Naive B cell (primary cell): ENCODE results near the gene ZNF440. TPM values are rescaled to one million over a fixed set of nuclear protein-coding genes. Genes with fewer than 3 reads are reported as not detected.
"Not testable (repeated sequence)": the region's sequence is repeated elsewhere in the genome, so short reads cannot be mapped to it uniquely, and the experiment has no call there.

Experiments used
- ATAC-seq, 2 donors: fragments of 150-1000 bp; cut with Tn5 transposase; 2 replicates each; pipeline ENCODE4 v1.10.0; 2021; ENCODE audit warnings: low read depth in 2 of 2, mild to moderate bottlenecking in 2 of 2, moderate library complexity in 2 of 2
- DNase-seq: peaks from one replicate; pipeline ENCODE4 v3.0.0; 2022
- H3K27ac Mint-ChIP-seq, 6 donors: one replicate each; pipeline ENCODE4 v1.8.0; 2020 to 2022; ENCODE audit warnings: mild to moderate bottlenecking in 6 of 6, mixed read lengths in 6 of 6, moderate library complexity in 5 of 6, inconsistent platforms in 2 of 6
- H3K27me3 Mint-ChIP-seq, 3 donors: one replicate each; pipeline ENCODE4 v1.8.0; 2021 to 2022; ENCODE audit warnings: mixed read lengths in 3 of 3, mild to moderate bottlenecking in 1 of 3
- H3K36me3 Mint-ChIP-seq, 2 donors: one replicate each; pipeline ENCODE4 v1.8.0; 2020 to 2022; ENCODE audit warnings: mixed read lengths in 2 of 2, inconsistent platforms in 1 of 2, mild to moderate bottlenecking in 1 of 2
- H3K4me1 Mint-ChIP-seq, 3 donors: one replicate each; pipeline ENCODE4 v1.8.0; 2020 to 2022; ENCODE audit warnings: mixed read lengths in 3 of 3, inconsistent platforms in 1 of 3, mild to moderate bottlenecking in 1 of 3, moderate library complexity in 1 of 3
- H3K4me3 Mint-ChIP-seq, 8 donors: one replicate each; pipeline ENCODE4 v1.8.0; 2020 to 2022; ENCODE audit warnings: mild to moderate bottlenecking in 8 of 8, mixed read lengths in 8 of 8, moderate library complexity in 8 of 8, inconsistent platforms in 2 of 8
- H3K9me3 Mint-ChIP-seq, 7 donors: one replicate each; pipeline ENCODE4 v1.8.0; 2020 to 2022; ENCODE audit warnings: mixed read lengths in 7 of 7, mild to moderate bottlenecking in 5 of 7, inconsistent platforms in 2 of 7, moderate library complexity in 1 of 7
- polyA plus RNA-seq, 6 donors: library from polyadenylated mRNA; unstranded; fragments of 300-500 nt; fragmentation: Illumina TruSeq; gene quantifications; one replicate each; pipeline ENCODE4 v1.2.3, GENCODE V29; 2021; ENCODE audit warnings: low read depth in 6 of 6

Gene ZNF440
- 1 to 10 TPM; 1.5 to 7.4 (median 3.2) TPM for polyA plus RNA-seq

- peak within 1 kb of the TSS in 5 of 6 donors; percentile 83 to 96 (median 93) for H3K27ac Mint-ChIP-seq
- H3K4me3 Mint-ChIP-seq, result peak within 1 kb of the TSS; percentile 90 to 97 (median 95)
- ATAC-seq (peak; percentile 93 to 97), DNase-seq (peak; percentile 82)
- peaks cover 0 to under 1% (median 0%) of the 10 kb centered on the region in 7 donors for H3K9me3 Mint-ChIP-seq
- H3K4me1 Mint-ChIP-seq, result peaks cover 20 to 28% (median 25%) of the 10 kb centered on the region in 3 donors
- H3K36me3 Mint-ChIP-seq, result no peaks in the 10 kb centered on the region
- no peaks in the 10 kb centered on the region for H3K27me3 Mint-ChIP-seq
These were observed at the start of gene ZNF440 for GRCh38 chr19:11814029-11814699. ZNF440 (plus strand) TSS chr19:11814273; CDS start chr19:11814448, 175 bp downstream.

- DNase-seq (peak; percentile 80), ATAC-seq (peak; percentile 89 to 92)
- H3K27me3 Mint-ChIP-seq, result no peaks in the 10 kb centered on the region
- H3K9me3 Mint-ChIP-seq, result peaks cover 10 to 60% (median 32%) of the 10 kb centered on the region in 7 donors
- peaks cover 17 to 36% (median 31%) of the 10 kb centered on the region in 3 donors for H3K4me1 Mint-ChIP-seq
- peaks cover 28 to 34% of the 10 kb centered on the region in 2 donors for H3K36me3 Mint-ChIP-seq
- H3K4me3 Mint-ChIP-seq, result peak within 1 kb of the TSS; percentile 97 to 99 (median 98)
- H3K27ac Mint-ChIP-seq, result peak within 1 kb of the TSS; percentile 87 to 97 (median 95)
These were observed 47.2 kb upstream of the ZNF440 start, which contains the start of gene ZNF441 for GRCh38 chr19:11766597-11767591. ZNF441 (plus strand) TSS chr19:11767000; CDS start chr19:11767194, 194 bp downstream.

DNA sequence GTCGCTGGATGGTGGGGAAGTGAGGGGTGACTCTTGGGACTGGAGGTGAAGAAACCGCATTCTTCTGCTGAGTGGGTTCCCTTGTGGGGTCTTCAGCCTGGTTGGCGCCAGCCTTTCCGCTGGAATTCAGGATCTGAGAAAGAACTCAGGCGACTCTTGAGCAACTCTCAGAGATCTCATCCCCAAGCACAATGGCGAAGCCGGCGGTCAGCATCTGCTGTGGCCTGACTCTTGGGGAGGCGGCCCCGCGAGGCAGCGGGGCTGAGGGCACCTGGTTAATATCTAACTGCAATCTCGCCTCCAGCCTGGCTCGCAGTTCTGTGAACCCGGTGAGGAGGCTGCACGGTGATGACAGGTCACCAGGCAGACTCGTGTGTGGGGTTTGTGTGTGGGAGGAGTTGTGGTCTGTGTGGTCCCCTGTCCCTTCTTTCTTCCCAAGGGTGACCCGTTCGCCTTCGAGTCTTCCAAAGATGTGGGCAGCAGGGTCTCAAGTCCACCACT lies 46.4 kb upstream of the ZNF440 start:
- ATAC-seq (peak in 1 of 2 donors; percentile 12), DNase-seq (peak; percentile 6)
- Mint-ChIP-seq H3K36me3 (peaks cover 27 to 41% of the 10 kb centered on the region in 2 donors), H3K27me3 (no peaks in the 10 kb centered on the region), H3K4me1 (peaks cover 17 to 40% (median 35%) of the 10 kb centered on the region in 3 donors), H3K27ac (peak overlapping the region; percentile 64 to 97 (median 88)), H3K9me3 (peaks cover 16 to 57% (median 40%) of the 10 kb centered on the region in 7 donors), H3K4me3 (peak overlapping the region; percentile 97 to 99 (median 98))

DNA sequence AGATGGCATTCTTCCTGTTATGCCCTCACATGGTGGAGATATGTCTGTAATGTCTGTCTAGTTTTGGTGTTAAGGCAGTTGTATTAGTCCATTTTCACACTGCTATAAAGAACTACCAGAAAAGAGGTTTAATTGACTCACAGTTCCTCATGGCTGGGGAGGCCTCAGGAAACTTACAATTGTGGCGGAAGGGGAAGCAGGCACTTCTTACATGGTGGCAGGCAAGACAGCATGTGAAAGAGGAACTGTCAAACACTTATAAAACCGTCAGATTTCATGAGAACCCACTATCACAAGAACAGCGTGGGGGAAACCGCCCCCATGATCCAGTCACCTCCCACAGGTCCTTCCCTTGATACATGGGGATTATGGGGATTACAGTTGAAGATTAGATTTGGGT lies 44.1 kb upstream of the ZNF440 start:
- Mint-ChIP-seq H3K4me3 (peak overlapping the region in 2 of 8 donors; percentile 49 to 79), H3K27ac (peak overlapping the region in 3 of 6 donors; percentile 18 to 82 (median 48)), H3K36me3 (peaks cover 36 to 46% of the 10 kb centered on the region in 2 donors), H3K27me3 (no peaks in the 10 kb centered on the region), H3K4me1 (peaks cover 17 to 40% (median 35%) of the 10 kb centered on the region in 3 donors), H3K9me3 (peaks cover 10 to 62% (median 47%) of the 10 kb centered on the region in 7 donors)
- ATAC-seq (no peak), DNase-seq (no peak)

- H3K27ac Mint-ChIP-seq, DNase-seq, ATAC-seq, H3K27me3 Mint-ChIP-seq: not testable (repeated sequence)
- peaks cover 44 to 46% of the 10 kb centered on the region in 2 donors for H3K36me3 Mint-ChIP-seq
- H3K4me3 Mint-ChIP-seq, result peak overlapping the region in 1 of 8 donors; percentile 7
- H3K4me1 Mint-ChIP-seq, result peaks cover 17 to 33% (median 33%) of the 10 kb centered on the region in 3 donors
- peaks cover 9 to 74% (median 57%) of the 10 kb centered on the region in 7 donors for H3K9me3 Mint-ChIP-seq
These were observed 42.6 kb upstream of the ZNF440 start for GRCh38 chr19:11771520-11771919.

GRCh38 chr19:11776669-11777068 lies 37.4 kb upstream of the ZNF440 start:
- not testable (repeated sequence) for H3K4me3 Mint-ChIP-seq, H3K27me3 Mint-ChIP-seq, ATAC-seq, DNase-seq, H3K4me1 Mint-ChIP-seq, H3K27ac Mint-ChIP-seq
- Mint-ChIP-seq H3K36me3 (peaks cover 52 to 57% of the 10 kb centered on the region in 2 donors), H3K9me3 (peaks cover 5 to 94% (median 72%) of the 10 kb centered on the region in 7 donors)

DNA sequence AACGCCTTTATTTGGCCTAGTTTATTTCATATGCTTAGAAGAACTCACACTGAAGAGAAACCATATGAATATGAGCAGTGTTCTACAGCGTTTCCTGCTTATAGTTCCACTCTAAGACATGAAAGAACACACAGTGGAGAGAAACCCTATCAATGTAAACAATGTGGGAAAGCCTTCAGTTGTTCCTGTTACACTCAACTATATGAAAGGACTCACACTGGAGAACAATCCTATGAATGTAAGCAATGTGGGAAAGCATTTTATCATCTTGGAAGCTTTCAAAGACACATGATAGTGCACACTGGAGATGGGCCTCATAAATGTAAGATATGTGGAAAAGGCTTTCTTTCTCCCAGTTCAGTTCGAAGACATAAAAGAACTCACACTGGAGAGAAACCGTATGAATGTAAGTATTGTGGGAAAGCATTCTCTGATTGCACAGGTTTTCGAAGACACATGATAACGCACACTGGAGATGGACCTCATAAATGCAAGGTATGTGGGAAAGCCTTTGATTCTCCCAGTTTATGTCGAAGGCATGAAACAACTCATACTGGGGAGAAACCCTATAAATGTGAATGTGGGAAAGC lies 33.5 kb upstream of the ZNF440 start:
- no peak for DNase-seq
- no peak overlapping the region for H3K27ac Mint-ChIP-seq
- no peaks in the 10 kb centered on the region for H3K27me3 Mint-ChIP-seq
- no peak for ATAC-seq
- H3K9me3 Mint-ChIP-seq, result peaks cover 4 to 89% (median 74%) of the 10 kb centered on the region in 7 donors
- H3K36me3 Mint-ChIP-seq, result peaks cover 41 to 52% of the 10 kb centered on the region in 2 donors
- no peaks in the 10 kb centered on the region for H3K4me1 Mint-ChIP-seq
- peak overlapping the region in 1 of 8 donors; percentile 40 for H3K4me3 Mint-ChIP-seq

DNA sequence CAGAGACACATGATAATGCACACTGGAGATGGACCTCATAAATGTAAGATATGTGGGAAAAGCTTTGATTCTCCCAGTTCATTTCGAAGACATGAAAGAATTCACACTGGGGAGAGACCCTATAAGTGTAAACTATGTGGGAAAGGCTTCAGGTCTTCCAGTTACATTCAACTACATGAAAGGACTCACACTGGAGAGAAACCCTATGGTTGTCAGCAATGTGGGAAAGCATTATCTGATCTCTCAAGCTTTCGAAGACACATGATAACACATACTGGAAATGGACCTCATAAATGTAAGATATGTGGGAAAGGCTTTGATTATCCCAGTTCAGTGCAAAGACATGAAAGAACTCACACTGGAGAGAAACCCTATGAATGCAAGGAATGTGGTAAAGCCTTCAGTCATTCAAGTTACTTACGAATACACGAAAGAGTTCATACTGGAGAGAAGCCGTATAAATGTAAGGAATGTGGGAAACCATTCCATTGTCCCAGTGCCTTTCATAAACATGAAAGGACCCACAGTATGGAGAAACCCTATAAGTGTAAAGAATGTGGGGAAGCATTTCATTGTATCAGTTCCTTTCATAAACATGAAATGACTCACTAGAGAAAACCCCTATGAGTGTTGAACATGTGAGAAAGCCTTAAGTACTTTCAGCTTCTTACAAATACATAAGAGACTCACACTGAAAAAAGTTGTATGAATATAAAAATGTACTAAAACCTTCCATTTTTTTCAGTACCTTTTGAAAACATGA lies 32.6 kb upstream of the ZNF440 start:
- Mint-ChIP-seq H3K27me3 (no peaks in the 10 kb centered on the region), H3K4me3 (no peak overlapping the region), H3K27ac (no peak overlapping the region), H3K4me1 (no peaks in the 10 kb centered on the region), H3K9me3 (peaks cover 4 to 88% (median 70%) of the 10 kb centered on the region in 7 donors), H3K36me3 (peaks cover 41 to 45% of the 10 kb centered on the region in 2 donors)
- DNase-seq (no peak), ATAC-seq (no peak)

GRCh38 chr19:11783767-11784166 lies 30.3 kb upstream of the ZNF440 start:
- no peak for ATAC-seq
- Mint-ChIP-seq H3K4me1 (no peaks in the 10 kb centered on the region), H3K4me3 (no peak overlapping the region), H3K27me3 (no peaks in the 10 kb centered on the region), H3K27ac (no peak overlapping the region), H3K36me3 (peaks cover 32% of the 10 kb centered on the region in 2 donors), H3K9me3 (peaks cover 4 to 92% (median 74%) of the 10 kb centered on the region in 7 donors)
- DNase-seq, result no peak

- peaks cover 4 to 92% (median 75%) of the 10 kb centered on the region in 7 donors for H3K9me3 Mint-ChIP-seq
- peak overlapping the region in 1 of 6 donors; percentile 52 for H3K27ac Mint-ChIP-seq
- H3K36me3 Mint-ChIP-seq, result peaks cover 29 to 32% of the 10 kb centered on the region in 2 donors
- no peaks in the 10 kb centered on the region for H3K4me1 Mint-ChIP-seq
- ATAC-seq, result no peak
- no peaks in the 10 kb centered on the region for H3K27me3 Mint-ChIP-seq
- H3K4me3 Mint-ChIP-seq, result peak overlapping the region in 1 of 8 donors; percentile 42
- no peak for DNase-seq
These were observed 29.7 kb upstream of the ZNF440 start for GRCh38 chr19:11784356-11784755.

GRCh38 chr19:11787536-11787935 lies 26.5 kb upstream of the ZNF440 start:
- Mint-ChIP-seq H3K9me3 (peaks cover 10 to 88% (median 69%) of the 10 kb centered on the region in 7 donors), H3K36me3 (peaks cover 11 to 16% of the 10 kb centered on the region in 2 donors)
- no peak for ATAC-seq

DNA sequence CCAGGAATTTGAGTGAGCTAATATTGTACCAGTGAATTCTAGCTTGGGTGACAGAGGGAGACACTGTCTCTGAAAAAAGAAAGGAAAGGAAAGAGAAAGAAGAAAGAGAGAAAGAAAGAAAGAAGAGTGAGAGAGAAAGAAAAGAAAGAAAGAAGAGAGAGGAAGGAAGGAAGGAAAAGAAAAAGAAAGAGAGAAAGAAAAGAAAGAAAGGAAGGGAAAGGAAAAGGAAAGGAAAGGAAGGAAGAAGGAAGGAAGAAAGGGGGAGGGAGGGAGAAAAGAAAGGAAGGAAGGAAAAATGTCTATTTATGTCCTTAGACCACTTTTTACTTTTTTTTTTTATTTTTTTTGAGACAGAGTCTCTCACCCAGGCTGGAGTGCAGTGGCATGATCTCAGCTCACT lies 21.1 kb upstream of the ZNF440 start:
- no peaks in the 10 kb centered on the region for H3K27me3 Mint-ChIP-seq
- peaks cover 0 to 7% of the 10 kb centered on the region in 2 donors for H3K36me3 Mint-ChIP-seq
- no peak for DNase-seq
- peaks cover 14 to 20% (median 18%) of the 10 kb centered on the region in 3 donors for H3K4me1 Mint-ChIP-seq
- peak overlapping the region in 1 of 6 donors; percentile 81 for H3K27ac Mint-ChIP-seq
- ATAC-seq, result no peak
- peaks cover 5 to 42% (median 27%) of the 10 kb centered on the region in 7 donors for H3K9me3 Mint-ChIP-seq
- no peak overlapping the region for H3K4me3 Mint-ChIP-seq

More at GRCh38 chr19:11787536-11787935, 26.5 kb upstream of the ZNF440 start:
- Mint-ChIP-seq H3K4me1 (no peaks in the 10 kb centered on the region), H3K27ac (no peak overlapping the region), H3K27me3 (no peaks in the 10 kb centered on the region), H3K4me3 (no peak overlapping the region)
- DNase-seq, result no peak
